NCI-H69 (cell line): ENCODE measurements around the gene CHSY3.

ENCODE experiments used
- DNase-seq: peaks from one replicate; lab custom pipeline; 2025; lab: John Stamatoyannopoulos, UW

The CHSY3 gene

GRCh38 chr5:130096483-130096882, 192.2 kb downstream of the CHSY3 start:
- DNase-seq, result no peak

- DNase-seq, result no peak
Measured at GRCh38 chr5:130099008-130099407, 194.7 kb downstream of the CHSY3 start.

GRCh38 chr5:130102375-130102774, 198.1 kb downstream of the CHSY3 start:
- DNase-seq, result peak; percentile 48

GRCh38 chr5:130102960-130103359, 198.7 kb downstream of the CHSY3 start:
- peak; percentile 33 for DNase-seq

- DNase-seq, result no peak
Measured at GRCh38 chr5:130104895-130105688, 200.8 kb downstream of the CHSY3 start.

GRCh38 chr5:130106480-130106879, 202.2 kb downstream of the CHSY3 start:
- DNase-seq, result no peak

- DNase-seq, result peak; percentile 60
Measured at GRCh38 chr5:130109152-130109551, 204.9 kb downstream of the CHSY3 start.

GRCh38 chr5:130110328-130110727, 206.1 kb downstream of the CHSY3 start:
- no peak for DNase-seq

- no peak for DNase-seq
Measured at GRCh38 chr5:130111746-130112145, 207.5 kb downstream of the CHSY3 start.

- DNase-seq, result no peak
Measured at GRCh38 chr5:130112246-130112645, 208.0 kb downstream of the CHSY3 start.

GRCh38 chr5:130115686-130116085, 211.4 kb downstream of the CHSY3 start:
- DNase-seq, result no peak

- peak; percentile 4 for DNase-seq
Measured at GRCh38 chr5:130116462-130116861, 212.2 kb downstream of the CHSY3 start.

GRCh38 chr5:130116972-130117371, 212.7 kb downstream of the CHSY3 start:
- no peak for DNase-seq

GRCh38 chr5:130126746-130127145, 222.5 kb downstream of the CHSY3 start:
- DNase-seq, result peak; percentile 5

- DNase-seq, result no peak
Measured at GRCh38 chr5:130135506-130135905, 231.2 kb downstream of the CHSY3 start.

GRCh38 chr5:130136300-130136699, 232.0 kb downstream of the CHSY3 start:
- no peak for DNase-seq

GRCh38 chr5:130137681-130138080, 233.4 kb downstream of the CHSY3 start:
- DNase-seq, result no peak

- DNase-seq, result peak; percentile 17
Measured at GRCh38 chr5:130138406-130139045, 234.3 kb downstream of the CHSY3 start.

- DNase-seq, result peak; percentile 36
Measured at GRCh38 chr5:130141659-130142320, 237.5 kb downstream of the CHSY3 start.

- DNase-seq, result peak; percentile 15
Measured at GRCh38 chr5:130151239-130151638, 247.0 kb downstream of the CHSY3 start.

- DNase-seq, result no peak
Measured at GRCh38 chr5:130155345-130156011, 251.2 kb downstream of the CHSY3 start.

- no peak for DNase-seq
Measured at GRCh38 chr5:130158036-130158435, 253.8 kb downstream of the CHSY3 start.
